ENCODE measurements around the gene PABPN1L.

PABPN1L gene

DNA sequence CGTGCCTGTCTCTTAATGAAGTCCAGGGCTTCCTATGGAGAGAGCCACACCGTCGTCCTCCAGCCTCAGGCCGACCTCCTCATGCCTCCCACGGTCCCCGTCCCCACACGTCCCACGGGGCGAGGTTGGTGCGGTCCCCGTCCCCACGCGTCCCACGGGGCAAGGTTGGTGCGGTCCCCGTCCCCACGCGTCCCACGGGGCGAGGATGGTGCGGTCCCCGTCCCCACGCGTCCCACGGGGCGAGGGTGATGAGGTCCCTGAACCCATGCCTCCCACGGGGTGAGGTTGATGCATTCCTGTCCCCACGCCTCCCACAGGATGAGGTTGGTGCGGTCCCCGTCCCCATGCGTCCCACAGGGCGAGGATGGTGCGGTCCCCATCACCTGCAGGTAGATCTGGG is 30.6 kb downstream of the PABPN1L start:
- Histone ChIP-seq H3K4me3 (ENCODE audit: low read depth, low read length) (no peak overlapping the region), H3K27me3 (replicated peaks) (no peaks in the 10 kb centered on the region), H3K36me3 (replicated peaks) (peaks cover 17% of the 10 kb centered on the region), H3K27ac (no peak overlapping the region)
- TF ChIP-seq, protein P1, sequence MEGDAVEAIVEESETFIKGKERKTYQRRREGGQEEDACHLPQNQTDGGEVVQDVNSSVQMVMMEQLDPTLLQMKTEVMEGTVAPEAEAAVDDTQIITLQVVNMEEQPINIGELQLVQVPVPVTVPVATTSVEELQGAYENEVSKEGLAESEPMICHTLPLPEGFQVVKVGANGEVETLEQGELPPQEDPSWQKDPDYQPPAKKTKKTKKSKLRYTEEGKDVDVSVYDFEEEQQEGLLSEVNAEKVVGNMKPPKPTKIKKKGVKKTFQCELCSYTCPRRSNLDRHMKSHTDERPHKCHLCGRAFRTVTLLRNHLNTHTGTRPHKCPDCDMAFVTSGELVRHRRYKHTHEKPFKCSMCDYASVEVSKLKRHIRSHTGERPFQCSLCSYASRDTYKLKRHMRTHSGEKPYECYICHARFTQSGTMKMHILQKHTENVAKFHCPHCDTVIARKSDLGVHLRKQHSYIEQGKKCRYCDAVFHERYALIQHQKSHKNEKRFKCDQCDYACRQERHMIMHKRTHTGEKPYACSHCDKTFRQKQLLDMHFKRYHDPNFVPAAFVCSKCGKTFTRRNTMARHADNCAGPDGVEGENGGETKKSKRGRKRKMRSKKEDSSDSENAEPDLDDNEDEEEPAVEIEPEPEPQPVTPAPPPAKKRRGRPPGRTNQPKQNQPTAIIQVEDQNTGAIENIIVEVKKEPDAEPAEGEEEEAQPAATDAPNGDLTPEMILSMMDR (IDR thresholded peaks at IDR 0.05; ENCODE audit: low read depth, low read length, missing control alignments) = no peak
- DNase-seq = no peak
- in situ Hi-C loops (cut with HindIII; ENCODE audit: low pct_ligation_motif_present, low sequenced_read_pairs) = no loop called here

DNA sequence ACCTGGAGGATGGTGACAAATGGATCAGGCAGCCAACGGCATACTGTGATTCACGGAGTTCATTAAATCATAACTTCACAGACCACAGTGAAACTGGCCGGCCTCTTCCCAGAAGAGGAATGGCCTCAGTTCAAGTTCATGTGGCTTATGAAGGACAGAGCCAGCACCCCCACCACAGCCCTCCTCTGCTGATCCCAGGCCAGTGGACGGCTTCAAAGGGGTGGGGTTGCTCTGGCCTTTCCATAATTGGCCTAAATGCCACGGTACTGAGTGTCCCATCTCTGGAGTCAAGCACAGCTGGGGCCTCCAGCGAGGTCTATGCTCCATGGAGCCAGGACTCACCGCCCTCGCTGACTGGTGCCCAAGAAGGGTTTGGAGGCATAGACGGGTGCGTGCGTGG is 31.1 kb downstream of the PABPN1L start:
- DNase-seq = no peak
- no peak overlapping the region for H3K4me3 ChIP-seq (ENCODE audit: low read depth, low read length)
- peaks cover 13% of the 10 kb centered on the region for H3K36me3 ChIP-seq (replicated peaks)
- no peak overlapping the region for H3K27ac ChIP-seq
- in situ Hi-C loops (cut with HindIII; ENCODE audit: low pct_ligation_motif_present, low sequenced_read_pairs) = no loop called here
- TF ChIP-seq, protein P1 (IDR thresholded peaks at IDR 0.05; ENCODE audit: low read depth, low read length, missing control alignments) = no peak
- no peaks in the 10 kb centered on the region for H3K27me3 ChIP-seq (replicated peaks)

DNA sequence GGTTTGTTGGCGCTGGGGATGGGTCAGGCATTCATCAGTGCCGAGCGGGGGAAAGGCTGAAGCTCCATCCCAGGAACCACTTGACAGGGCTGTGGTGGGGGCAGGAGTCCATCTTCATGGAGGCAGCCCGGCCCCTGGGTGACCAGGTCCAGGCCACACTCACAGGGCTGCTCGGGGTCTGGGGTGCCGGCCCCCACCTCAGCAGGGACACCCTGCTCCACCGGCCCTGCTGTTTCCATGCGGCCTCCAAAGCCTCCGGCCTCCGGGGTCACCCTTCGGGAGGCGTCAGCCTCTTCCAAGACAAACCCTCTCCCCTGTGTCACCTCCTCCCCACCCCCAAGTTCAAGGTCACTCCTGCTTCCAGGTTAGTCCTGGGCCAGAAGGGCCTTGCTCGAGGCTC is 31.8 kb downstream of the PABPN1L start:
- no peaks in the 10 kb centered on the region for H3K27me3 ChIP-seq (replicated peaks)
- H3K27ac ChIP-seq = no peak overlapping the region
- H3K36me3 ChIP-seq (replicated peaks) = peaks cover 10% of the 10 kb centered on the region
- TF ChIP-seq, protein P1 (IDR thresholded peaks at IDR 0.05; ENCODE audit: low read depth, low read length, missing control alignments) = no peak
- in situ Hi-C loops (cut with HindIII; ENCODE audit: low pct_ligation_motif_present, low sequenced_read_pairs) = no loop called here
- H3K4me3 ChIP-seq (ENCODE audit: low read depth, low read length) = no peak overlapping the region
- DNase-seq = no peak

DNA sequence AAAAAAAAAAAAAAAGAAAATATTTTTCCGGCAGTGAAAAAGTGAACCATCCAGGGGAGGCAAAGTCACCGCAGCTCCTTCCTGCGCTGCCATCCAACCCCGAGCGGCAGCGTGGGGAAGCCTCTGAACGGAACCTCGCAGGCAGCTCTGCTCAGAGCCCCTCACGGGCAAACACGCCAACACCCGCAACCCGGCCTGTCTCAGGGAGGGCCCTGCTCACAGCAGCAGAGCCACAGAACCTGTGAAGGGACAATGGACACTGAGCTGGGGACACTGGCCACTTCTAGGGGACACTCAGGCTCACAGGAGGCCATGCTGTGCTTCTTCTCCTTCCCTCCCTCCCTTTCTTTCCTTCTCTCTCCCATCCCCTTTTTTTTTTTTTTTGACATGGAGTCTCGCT is 33.4 kb downstream of the PABPN1L start:
- Histone ChIP-seq H3K4me3 (ENCODE audit: low read depth, low read length) (no peak overlapping the region), H3K27me3 (replicated peaks) (no peaks in the 10 kb centered on the region), H3K36me3 (replicated peaks) (no peaks in the 10 kb centered on the region)

DNA sequence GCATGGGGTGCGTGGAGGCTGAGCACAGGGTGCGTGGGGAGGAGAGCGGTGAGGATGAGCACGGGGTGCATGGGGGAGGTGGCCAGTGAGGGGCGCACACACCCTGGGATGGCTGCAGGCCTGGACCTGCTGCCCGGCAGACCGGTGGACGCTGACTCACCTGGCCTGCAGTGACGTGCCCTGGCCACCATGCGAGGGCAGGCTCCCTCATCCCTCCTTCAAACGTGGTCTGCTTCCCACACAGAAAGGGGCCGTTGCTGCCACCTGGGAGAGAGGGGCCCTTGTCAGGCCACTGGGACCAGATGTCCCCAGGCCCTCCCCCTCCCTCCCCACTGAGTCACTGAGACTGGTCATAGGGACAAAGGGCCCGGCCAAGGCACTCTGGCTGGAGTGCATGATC is 34.6 kb downstream of the PABPN1L start:
- TF ChIP-seq, protein P1 (IDR thresholded peaks at IDR 0.05; ENCODE audit: low read depth, low read length, missing control alignments) = peak; percentile 33
- no peak for DNase-seq
- Histone ChIP-seq H3K27ac (no peak overlapping the region), H3K4me3 (ENCODE audit: low read depth, low read length) (no peak overlapping the region), H3K36me3 (replicated peaks) (no peaks in the 10 kb centered on the region), H3K27me3 (replicated peaks) (no peaks in the 10 kb centered on the region)
- in situ Hi-C loops (cut with HindIII; ENCODE audit: low pct_ligation_motif_present, low sequenced_read_pairs) = no loop called here

More for the DNA sequence above, 33.4 kb downstream of the PABPN1L start:
- in situ Hi-C loops (cut with HindIII; ENCODE audit: low pct_ligation_motif_present, low sequenced_read_pairs) = no loop called here
- no peak overlapping the region for H3K27ac ChIP-seq
- no peak for DNase-seq
- TF ChIP-seq, protein P1 (IDR thresholded peaks at IDR 0.05; ENCODE audit: low read depth, low read length, missing control alignments) = no peak

DNA sequence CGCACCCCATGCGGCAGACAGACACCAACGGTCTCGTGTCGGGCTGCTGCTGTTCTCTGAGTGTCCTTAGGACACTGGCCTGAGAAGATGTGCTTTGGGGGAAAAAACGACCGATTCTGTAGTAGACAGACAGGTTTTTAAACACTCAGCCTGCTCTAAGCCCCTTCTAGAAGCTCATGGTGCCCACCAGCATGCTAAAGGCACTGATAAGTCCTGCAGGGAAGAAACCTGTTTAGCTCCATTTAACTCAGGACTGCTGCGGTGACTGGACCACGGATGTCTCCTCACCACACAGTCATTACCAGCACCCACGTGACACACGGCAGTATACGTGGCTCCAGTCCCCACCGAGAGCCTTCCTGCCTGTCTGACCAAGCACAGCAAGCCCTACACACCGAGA is 35.7 kb downstream of the PABPN1L start:
- no peak overlapping the region for H3K4me3 ChIP-seq (ENCODE audit: low read depth, low read length)
- in situ Hi-C loops (cut with HindIII; ENCODE audit: low pct_ligation_motif_present, low sequenced_read_pairs) = no loop called here
- no peak for DNase-seq
- TF ChIP-seq, protein P1 (IDR thresholded peaks at IDR 0.05; ENCODE audit: low read depth, low read length, missing control alignments) = no peak
- no peaks in the 10 kb centered on the region for H3K27me3 ChIP-seq (replicated peaks)
- no peak overlapping the region for H3K27ac ChIP-seq
- no peaks in the 10 kb centered on the region for H3K36me3 ChIP-seq (replicated peaks)

Data from brain microvascular endothelial cell (primary cell).